Measurements from ENCODE around the gene POU2F3.

DNA sequence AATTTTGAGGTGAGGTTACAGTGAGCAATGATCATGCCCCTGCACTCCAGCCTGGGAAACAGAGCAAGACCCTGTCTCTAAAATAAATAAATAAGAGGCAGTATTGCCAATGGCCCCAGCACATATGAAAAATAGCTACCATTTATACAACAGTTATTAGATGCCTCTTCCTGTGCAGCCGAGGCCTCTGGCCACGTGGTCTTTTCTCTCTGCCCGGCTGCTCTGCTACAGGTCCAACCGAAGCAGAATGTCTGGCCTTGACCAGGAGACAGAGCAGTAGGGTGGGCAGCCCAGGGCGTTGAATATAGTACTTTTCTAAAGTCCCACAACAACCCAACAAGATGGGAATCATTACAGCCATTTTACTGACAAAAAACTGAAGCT is 41.5 kb upstream of the POU2F3 start:
- TF ChIP-seq, protein P1, sequence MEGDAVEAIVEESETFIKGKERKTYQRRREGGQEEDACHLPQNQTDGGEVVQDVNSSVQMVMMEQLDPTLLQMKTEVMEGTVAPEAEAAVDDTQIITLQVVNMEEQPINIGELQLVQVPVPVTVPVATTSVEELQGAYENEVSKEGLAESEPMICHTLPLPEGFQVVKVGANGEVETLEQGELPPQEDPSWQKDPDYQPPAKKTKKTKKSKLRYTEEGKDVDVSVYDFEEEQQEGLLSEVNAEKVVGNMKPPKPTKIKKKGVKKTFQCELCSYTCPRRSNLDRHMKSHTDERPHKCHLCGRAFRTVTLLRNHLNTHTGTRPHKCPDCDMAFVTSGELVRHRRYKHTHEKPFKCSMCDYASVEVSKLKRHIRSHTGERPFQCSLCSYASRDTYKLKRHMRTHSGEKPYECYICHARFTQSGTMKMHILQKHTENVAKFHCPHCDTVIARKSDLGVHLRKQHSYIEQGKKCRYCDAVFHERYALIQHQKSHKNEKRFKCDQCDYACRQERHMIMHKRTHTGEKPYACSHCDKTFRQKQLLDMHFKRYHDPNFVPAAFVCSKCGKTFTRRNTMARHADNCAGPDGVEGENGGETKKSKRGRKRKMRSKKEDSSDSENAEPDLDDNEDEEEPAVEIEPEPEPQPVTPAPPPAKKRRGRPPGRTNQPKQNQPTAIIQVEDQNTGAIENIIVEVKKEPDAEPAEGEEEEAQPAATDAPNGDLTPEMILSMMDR (IDR thresholded peaks at IDR 0.05) = no peak
- no peak for TF ChIP-seq EZH2phosphoT487 (IDR thresholded peaks at IDR 0.05)
